ENCODE data around the gene ITPKA. TPM values are rescaled to one million over a fixed set of nuclear protein-coding genes. Genes with fewer than 3 reads are reported as not detected.

Gene ITPKA
- total and polyA plus RNA-seq, 2 of the 13 experiments (the other 11 are each of a cell fraction or from before 2014, with no cell fraction given): 13.2 to 41.3 TPM

GRCh38 chr15:41494922-41495735 is 1.5 kb downstream of the ITPKA start (continued):
- TF ChIP-seq, protein P1, sequence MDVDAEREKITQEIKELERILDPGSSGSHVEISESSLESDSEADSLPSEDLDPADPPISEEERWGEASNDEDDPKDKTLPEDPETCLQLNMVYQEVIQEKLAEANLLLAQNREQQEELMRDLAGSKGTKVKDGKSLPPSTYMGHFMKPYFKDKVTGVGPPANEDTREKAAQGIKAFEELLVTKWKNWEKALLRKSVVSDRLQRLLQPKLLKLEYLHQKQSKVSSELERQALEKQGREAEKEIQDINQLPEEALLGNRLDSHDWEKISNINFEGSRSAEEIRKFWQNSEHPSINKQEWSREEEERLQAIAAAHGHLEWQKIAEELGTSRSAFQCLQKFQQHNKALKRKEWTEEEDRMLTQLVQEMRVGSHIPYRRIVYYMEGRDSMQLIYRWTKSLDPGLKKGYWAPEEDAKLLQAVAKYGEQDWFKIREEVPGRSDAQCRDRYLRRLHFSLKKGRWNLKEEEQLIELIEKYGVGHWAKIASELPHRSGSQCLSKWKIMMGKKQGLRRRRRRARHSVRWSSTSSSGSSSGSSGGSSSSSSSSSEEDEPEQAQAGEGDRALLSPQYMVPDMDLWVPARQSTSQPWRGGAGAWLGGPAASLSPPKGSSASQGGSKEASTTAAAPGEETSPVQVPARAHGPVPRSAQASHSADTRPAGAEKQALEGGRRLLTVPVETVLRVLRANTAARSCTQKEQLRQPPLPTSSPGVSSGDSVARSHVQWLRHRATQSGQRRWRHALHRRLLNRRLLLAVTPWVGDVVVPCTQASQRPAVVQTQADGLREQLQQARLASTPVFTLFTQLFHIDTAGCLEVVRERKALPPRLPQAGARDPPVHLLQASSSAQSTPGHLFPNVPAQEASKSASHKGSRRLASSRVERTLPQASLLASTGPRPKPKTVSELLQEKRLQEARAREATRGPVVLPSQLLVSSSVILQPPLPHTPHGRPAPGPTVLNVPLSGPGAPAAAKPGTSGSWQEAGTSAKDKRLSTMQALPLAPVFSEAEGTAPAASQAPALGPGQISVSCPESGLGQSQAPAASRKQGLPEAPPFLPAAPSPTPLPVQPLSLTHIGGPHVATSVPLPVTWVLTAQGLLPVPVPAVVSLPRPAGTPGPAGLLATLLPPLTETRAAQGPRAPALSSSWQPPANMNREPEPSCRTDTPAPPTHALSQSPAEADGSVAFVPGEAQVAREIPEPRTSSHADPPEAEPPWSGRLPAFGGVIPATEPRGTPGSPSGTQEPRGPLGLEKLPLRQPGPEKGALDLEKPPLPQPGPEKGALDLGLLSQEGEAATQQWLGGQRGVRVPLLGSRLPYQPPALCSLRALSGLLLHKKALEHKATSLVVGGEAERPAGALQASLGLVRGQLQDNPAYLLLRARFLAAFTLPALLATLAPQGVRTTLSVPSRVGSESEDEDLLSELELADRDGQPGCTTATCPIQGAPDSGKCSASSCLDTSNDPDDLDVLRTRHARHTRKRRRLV (CRISPR knock-in tag; IDR thresholded peaks at IDR 0.05): no peak
- no peak for TF ChIP-seq ERF (CRISPR knock-in tag; IDR thresholded peaks at IDR 0.05)
- TF ChIP-seq, protein P2, sequence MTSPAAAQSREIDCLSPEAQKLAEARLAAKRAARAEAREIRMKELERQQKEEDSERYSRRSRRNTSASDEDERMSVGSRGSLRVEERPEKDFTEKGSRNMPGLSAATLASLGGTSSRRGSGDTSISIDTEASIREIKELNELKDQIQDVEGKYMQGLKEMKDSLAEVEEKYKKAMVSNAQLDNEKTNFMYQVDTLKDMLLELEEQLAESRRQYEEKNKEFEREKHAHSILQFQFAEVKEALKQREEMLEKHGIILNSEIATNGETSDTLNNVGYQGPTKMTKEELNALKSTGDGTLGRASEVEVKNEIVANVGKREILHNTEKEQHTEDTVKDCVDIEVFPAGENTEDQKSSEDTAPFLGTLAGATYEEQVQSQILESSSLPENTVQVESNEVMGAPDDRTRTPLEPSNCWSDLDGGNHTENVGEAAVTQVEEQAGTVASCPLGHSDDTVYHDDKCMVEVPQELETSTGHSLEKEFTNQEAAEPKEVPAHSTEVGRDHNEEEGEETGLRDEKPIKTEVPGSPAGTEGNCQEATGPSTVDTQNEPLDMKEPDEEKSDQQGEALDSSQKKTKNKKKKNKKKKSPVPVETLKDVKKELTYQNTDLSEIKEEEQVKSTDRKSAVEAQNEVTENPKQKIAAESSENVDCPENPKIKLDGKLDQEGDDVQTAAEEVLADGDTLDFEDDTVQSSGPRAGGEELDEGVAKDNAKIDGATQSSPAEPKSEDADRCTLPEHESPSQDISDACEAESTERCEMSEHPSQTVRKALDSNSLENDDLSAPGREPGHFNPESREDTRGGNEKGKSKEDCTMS (CRISPR knock-in tag; conservative IDR thresholded peaks at IDR 0.05): no peak
- peak; percentile 30 for TF ChIP-seq AGO2 (optimal IDR thresholded peaks at IDR 0.05; ENCODE audit: low read depth, low read length)
- no peak for TF ChIP-seq ZNF607 (CRISPR knock-in tag; IDR thresholded peaks at IDR 0.05; ENCODE audit: borderline replicate concordance)
- no peak for TF ChIP-seq KLF9 (CRISPR knock-in tag; IDR thresholded peaks at IDR 0.05; ENCODE audit: low read depth)
- no peak for TF ChIP-seq ATAD3A (CRISPR knock-in tag; IDR thresholded peaks at IDR 0.05)
- peak; percentile 58; the same call in 1 of the 2 replicates for TF ChIP-seq ELF4 (CRISPR knock-in tag; IDR thresholded peaks at IDR 0.05; ENCODE audit: borderline replicate concordance)
- TF ChIP-seq, protein P3, sequence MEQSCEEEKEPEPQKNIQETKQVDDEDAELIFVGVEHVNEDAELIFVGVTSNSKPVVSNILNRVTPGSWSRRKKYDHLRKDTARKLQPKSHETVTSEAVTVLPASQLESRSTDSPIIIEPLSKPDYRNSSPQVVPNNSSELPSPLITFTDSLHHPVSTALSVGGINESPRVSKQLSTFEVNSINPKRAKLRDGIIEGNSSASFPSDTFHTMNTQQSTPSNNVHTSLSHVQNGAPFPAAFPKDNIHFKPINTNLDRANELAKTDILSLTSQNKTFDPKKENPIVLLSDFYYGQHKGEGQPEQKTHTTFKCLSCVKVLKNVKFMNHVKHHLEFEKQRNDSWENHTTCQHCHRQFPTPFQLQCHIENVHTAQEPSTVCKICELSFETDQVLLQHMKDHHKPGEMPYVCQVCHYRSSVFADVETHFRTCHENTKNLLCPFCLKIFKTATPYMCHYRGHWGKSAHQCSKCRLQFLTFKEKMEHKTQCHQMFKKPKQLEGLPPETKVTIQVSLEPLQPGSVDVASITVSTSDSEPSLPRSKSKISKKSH (CRISPR knock-in tag; IDR thresholded peaks at IDR 0.05; ENCODE audit: borderline replicate concordance): no peak; the same call in 1 of the 2 replicates
- TF ChIP-seq ZNF142 (CRISPR knock-in tag; IDR thresholded peaks at IDR 0.05): no peak
- TF ChIP-seq, protein P4, sequence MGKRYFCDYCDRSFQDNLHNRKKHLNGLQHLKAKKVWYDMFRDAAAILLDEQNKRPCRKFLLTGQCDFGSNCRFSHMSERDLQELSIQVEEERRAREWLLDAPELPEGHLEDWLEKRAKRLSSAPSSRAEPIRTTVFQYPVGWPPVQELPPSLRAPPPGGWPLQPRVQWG (CRISPR knock-in tag; IDR thresholded peaks at IDR 0.05; ENCODE audit: borderline replicate concordance, low read depth): no peak
- no peak for TF ChIP-seq ZNF563 (CRISPR knock-in tag; IDR thresholded peaks at IDR 0.05)
